Heart left ventricle (tissue), 16 donors: Measurements from ENCODE around the gene CREBZF. TPM values are rescaled to one million over a fixed set of nuclear protein-coding genes. Genes with fewer than 3 reads are reported as not detected.
"Not testable (repeated sequence)": the region's sequence is repeated elsewhere in the genome, so short reads cannot be mapped to it uniquely, and the experiment has no call there.

Experiments used
- ATAC-seq, 4 donors: fragments of 200-7000 bp; cut with Tn5 transposase; one replicate each; pipeline ENCODE4 v1.9.1; 2020 to 2022; ENCODE audit warnings: moderate library complexity in 4 of 4, mild to moderate bottlenecking in 3 of 4, moderate number of reproducible peaks in 1 of 4
- DNase-seq, 5 donors: peaks; one replicate each; pipeline ENCODE4 v3.0.0-alpha.2; 2020
- H3K27ac ChIP-seq, 12 donors: fragments of 200-600 bp; sonication (generic) in 4 of 12; one replicate each; pipeline versions ENCODE4 v1.5.0 to v1.8.0; 2016 to 2022; ENCODE audit warnings: mild to moderate bottlenecking in 2 of 12
- H3K27me3 ChIP-seq, 9 donors: fragments of 200-600 bp; sonication (generic) in 2 of 9; one replicate each; pipeline versions ENCODE4 v1.5.1 to v1.8.0; 2016 to 2022; ENCODE audit warnings: mild to moderate bottlenecking in 3 of 9
- H3K36me3 ChIP-seq, 9 donors: fragments of 200-600 bp; sonication (generic) in 2 of 9; one replicate each; pipeline versions ENCODE4 v1.5.0 to v1.8.0; 2018 to 2022; ENCODE audit warnings: mild to moderate bottlenecking in 2 of 9
- H3K4me1 ChIP-seq, 12 donors: fragments of 200-600 bp; sonication (generic) in 4 of 12; one replicate each; pipeline versions ENCODE4 v1.5.0 to v1.8.0; 2016 to 2022; ENCODE audit warnings: mild to moderate bottlenecking in 3 of 12
- H3K4me3 ChIP-seq, 12 donors: fragments of 200-600 bp; sonication (generic) in 4 of 12; one replicate each; pipeline versions ENCODE4 v1.5.0 to v1.8.0; 2017 to 2022; ENCODE audit warnings: mild to moderate bottlenecking in 9 of 12, moderate library complexity in 4 of 12
- H3K9me3 ChIP-seq, 12 donors: fragments of 200-600 bp; sonication (generic) in 4 of 12; one replicate each; pipeline versions ENCODE4 v1.5.0 to v1.8.0; 2016 to 2022; ENCODE audit warnings: mild to moderate bottlenecking in 1 of 12
- CTCF ChIP-seq, 12 donors: fragments of 200-600 bp; sonication (generic) in 4 of 12; IDR thresholded peaks; one replicate each; pipeline versions ENCODE4 v1.5.0 to v1.8.0; 2018 to 2022; ENCODE audit warnings: antibody characterized with exemption in 12 of 12, mild to moderate bottlenecking in 5 of 12
- POLR2A ChIP-seq, 2 donors: fragments of 450-650 bp; IDR thresholded peaks; one replicate each; pipeline ENCODE4 v1.6.1; 2017; ENCODE audit warnings: antibody characterized with exemption in 2 of 2, mild to moderate bottlenecking in 2 of 2, moderate library complexity in 2 of 2
- WGBS, 4 donors: extraction: QIAGEN DNeasy Blood & Tissue Kit in 2 of 4; methylation state at CpG; one replicate each; pipeline versions ENCODE4 v1.1.5 to v1.1.7; 2013 to 2018; 5-methylcytosine and 5-hydroxymethylcytosine counted together
- intact Hi-C, 10 donors: fragments of 100-400 bp; cut with DNase I; formaldehyde crosslinking; loops; one replicate each; pipeline versions ENCODE4 v1.11.1 to v1.14.2; 2022
- polyA plus RNA-seq, 2 donors: library from polyadenylated mRNA; stranded (reverse); fragments of 200-250 nt; gene quantifications; one replicate each; pipeline ENCODE4 v1.2.3, GENCODE V29; 2013
- total RNA-seq, 9 donors: library from RNA; depleted of rRNA in 2 of 9; stranded (reverse); fragments of >200 nt in 2 of 9; fragmentation: NEBNext Ultra II Directional in 3 of 9; extraction: Animal tissue kit (Norgen Biotek cat#: 25700) in 3 of 9; gene quantifications; one replicate each; pipeline versions ENCODE4 v1.1.0 to v1.2.4, GENCODE V29; 2016 to 2023
- donor health status: ischemic (EF 13 %, LVEDD 7.1; RV severe dilation, severe dysfunction).
- donor health status: healthy with polysubstance abuse.
- donor health status: DM: no; HTN: yes; CAD: no.
- donor health status: DM: no; HTN: no; CAD: no.
- donor health status: ischemic (EF 25% LVEDD 6.9; RV normal size, moderate dysfunction).
- donor health status: ischemic (EF 25% LVEDD 5.7; RV mildly dilated, moderate dysfunction).
- donor health status: healthy.
- donor health status: DM: yes; HTN: yes; CAD: no.
- donor health status: ischemic (EF 35%, LVEDD 5.7; RV mildly dilated, moderate dysfunction).
- donor health status: nonischemic (EF 11% LVEDD 7.7; RV severe dilation, severe dysfunction).
- donor health status: DM: yes; HTN: yes; CAD: no.
- donor health status: PGD.
- donor health status: ischemic (EF 29% LVEDD 5.4; RV normal size, mild dysfunction).
- donor health status: nonischemic (EF 23%, LVEDD 6.1; RV moderate dilation, normal function).

The CREBZF gene
- total and polyA plus RNA-seq, 11 donors: 11.5 to 17.8 (median 12.8) TPM

GRCh38 chr11:85626496-85626895 is 38.4 kb downstream of the CREBZF start:
- TF ChIP-seq POLR2A (IDR thresholded peaks at IDR 0.05) (no peak), CTCF (IDR thresholded peaks at IDR 0.05) (no peak)
- WGBS, 4 donors: 42 to 52% (median 47%) methylated on average over 2 of the region's 2 CpGs
- H3K4me1 ChIP-seq: peaks cover 0 to 34% (median 15%) of the 10 kb centered on the region in 12 donors
- no peak for ATAC-seq
- H3K36me3 ChIP-seq: peaks cover 0 to 15% (median 6%) of the 10 kb centered on the region in 9 donors
- no peaks in the 10 kb centered on the region for H3K9me3 ChIP-seq
- H3K27ac ChIP-seq: peak overlapping the region in 11 of 12 donors; percentile 76 to 96 (median 89)
- no peaks in the 10 kb centered on the region for H3K27me3 ChIP-seq
- H3K4me3 ChIP-seq: peak overlapping the region; percentile 22 to 83 (median 77)
- DNase-seq: no peak
- intact Hi-C loops: loop anchor here in 7 of 10 donors (5.0 kb wide), 2 partner anchors 36 to 621 kb away; no protein-coding TSS in a partner anchor

- 58 to 71% (median 66%) methylated on average over 3 of the region's 3 CpGs for WGBS, 4 donors
Observed at GRCh38 chr11:85620256-85620655, 44.7 kb downstream of the CREBZF start.

GRCh38 chr11:85619499-85619898 is 45.4 kb downstream of the CREBZF start:
- Histone ChIP-seq H3K4me1 (no peaks in the 10 kb centered on the region), H3K27ac (no peak overlapping the region), H3K4me3 (no peak overlapping the region), H3K27me3 (no peaks in the 10 kb centered on the region), H3K9me3 (no peaks in the 10 kb centered on the region), H3K36me3 (peaks cover 0 to 6% (median 0%) of the 10 kb centered on the region in 9 donors)
- DNase-seq (no peak), ATAC-seq (no peak)
- WGBS, 4 donors: 72 to 86% (median 79%) methylated on average over 6 of the region's 6 CpGs
- intact Hi-C loops: no loop called here
- TF ChIP-seq CTCF (IDR thresholded peaks at IDR 0.05) (no peak), POLR2A (IDR thresholded peaks at IDR 0.05) (no peak)

More at GRCh38 chr11:85620256-85620655, 44.7 kb downstream of the CREBZF start:
- intact Hi-C loops: no loop called here
- H3K4me3 ChIP-seq: no peak overlapping the region
- H3K9me3 ChIP-seq: no peaks in the 10 kb centered on the region
- no peak for TF ChIP-seq CTCF (IDR thresholded peaks at IDR 0.05)
- TF ChIP-seq POLR2A (IDR thresholded peaks at IDR 0.05): no peak
- no peak for ATAC-seq
- H3K27ac ChIP-seq: no peak overlapping the region
- H3K36me3 ChIP-seq: peaks cover 0 to 6% (median 0%) of the 10 kb centered on the region in 9 donors
- H3K27me3 ChIP-seq: no peaks in the 10 kb centered on the region
- no peak for DNase-seq
- H3K4me1 ChIP-seq: peaks cover 0 to 6% (median 0%) of the 10 kb centered on the region in 12 donors

GRCh38 chr11:85611643-85612042 is 53.3 kb downstream of the CREBZF start:
- DNase-seq, H3K36me3 ChIP-seq, H3K27me3 ChIP-seq, H3K4me3 ChIP-seq, ATAC-seq, intact Hi-C loops, H3K27ac ChIP-seq, H3K9me3 ChIP-seq, H3K4me1 ChIP-seq: not testable (repeated sequence)
- 80 to 86% (median 85%) methylated on average over 2 of the region's 2 CpGs for WGBS, 4 donors

Other genes starting within 250 kb of the CREBZF start
- gene DLG2, start 37.8 kb downstream of the CREBZF start, total RNA-seq: 10 to 100 TPM in 3 of 9 donors, 1 to 10 TPM in 6; 2.4 to 13.9 (median 9.0) TPM
- 1 to 10 TPM; 2.5 TPM for gene DLG2, start 37.8 kb downstream of the CREBZF start, polyA plus RNA-seq
- gene TMEM126B, start 36.5 kb downstream of the CREBZF start, total RNA-seq: 10 to 100 TPM; 42.7 to 58.4 (median 52.1) TPM
- gene TMEM126B, start 36.5 kb downstream of the CREBZF start, polyA plus RNA-seq: 100 to 1,000 TPM in 1 of 2 donors, 10 to 100 TPM in 1; 71.6 to 129 TPM
- 10 to 100 TPM; 36.3 to 77.9 (median 63.6) TPM for gene TMEM126A, start 17.2 kb downstream of the CREBZF start, total RNA-seq
- 100 to 1,000 TPM in 1 of 2 donors, 10 to 100 TPM in 1; 90.2 to 209 TPM for gene TMEM126A, start 17.2 kb downstream of the CREBZF start, polyA plus RNA-seq
- gene CCDC89, start 21.1 kb upstream of the CREBZF start, total RNA-seq: 1 to 10 TPM in 2 of 9 donors, under 1 TPM in 6, not detected in 1; 0.28 to 1.5 (median 0.58) TPM
- under 1 TPM; 0.11 to 0.73 TPM for gene CCDC89, start 21.1 kb upstream of the CREBZF start, polyA plus RNA-seq
- gene SYTL2, start 146.0 kb upstream of the CREBZF start, total RNA-seq: 1 to 10 TPM; 2.2 to 9.5 (median 6.3) TPM
- 1 to 10 TPM; 2.2 to 3.0 TPM for gene SYTL2, start 146.0 kb upstream of the CREBZF start, polyA plus RNA-seq
- not detected for gene CCDC83, start 190.3 kb upstream of the CREBZF start, total RNA-seq
- gene CCDC83, start 190.3 kb upstream of the CREBZF start, polyA plus RNA-seq: not detected